ENCODE data around the gene EVA1A.

The EVA1A gene

GRCh38 chr2:75547345-75548035 is 13.2 kb downstream of the EVA1A start:
- no peak for TF ChIP-seq CTCF (conservative IDR thresholded peaks at IDR 0.05; ENCODE audit: control insufficient read depth, insufficient read depth, low read depth, low read length)
- DNase-seq (ENCODE audit: low read depth) = peak; percentile 81
- no peak overlapping the region for H3K4me3 ChIP-seq (ENCODE audit: control insufficient read depth, low read depth, low read length)

GRCh38 chr2:75545922-75546321 is 14.8 kb downstream of the EVA1A start:
- no peak for DNase-seq (ENCODE audit: low read depth)
- no peak overlapping the region for H3K4me3 ChIP-seq (ENCODE audit: control insufficient read depth, low read depth, low read length)
- no peak for TF ChIP-seq CTCF (conservative IDR thresholded peaks at IDR 0.05; ENCODE audit: control insufficient read depth, insufficient read depth, low read depth, low read length)

- H3K4me3 ChIP-seq (ENCODE audit: control insufficient read depth, low read depth, low read length) = no peak overlapping the region
- no peak for DNase-seq (ENCODE audit: low read depth)
- TF ChIP-seq CTCF (conservative IDR thresholded peaks at IDR 0.05; ENCODE audit: control insufficient read depth, insufficient read depth, low read depth, low read length) = no peak
Observed at GRCh38 chr2:75545387-75545786, 15.4 kb downstream of the EVA1A start.

- no peak overlapping the region for H3K4me3 ChIP-seq (ENCODE audit: control insufficient read depth, low read depth, low read length)
- no peak for DNase-seq (ENCODE audit: low read depth)
- no peak for TF ChIP-seq CTCF (conservative IDR thresholded peaks at IDR 0.05; ENCODE audit: control insufficient read depth, insufficient read depth, low read depth, low read length)
Observed at GRCh38 chr2:75543446-75543845, 17.3 kb downstream of the EVA1A start.

- TF ChIP-seq CTCF (conservative IDR thresholded peaks at IDR 0.05; ENCODE audit: control insufficient read depth, insufficient read depth, low read depth, low read length) = no peak
- DNase-seq (ENCODE audit: low read depth) = no peak
Observed at GRCh38 chr2:75541430-75541829, 19.3 kb downstream of the EVA1A start.

GRCh38 chr2:75540994-75541393 is 19.7 kb downstream of the EVA1A start:
- TF ChIP-seq CTCF (conservative IDR thresholded peaks at IDR 0.05; ENCODE audit: control insufficient read depth, insufficient read depth, low read depth, low read length) = no peak
- DNase-seq (ENCODE audit: low read depth) = no peak
- H3K4me3 ChIP-seq (ENCODE audit: control insufficient read depth, low read depth, low read length) = no peak overlapping the region

More at GRCh38 chr2:75541430-75541829, 19.3 kb downstream of the EVA1A start:
- H3K4me3 ChIP-seq (ENCODE audit: control insufficient read depth, low read depth, low read length) = no peak overlapping the region
